GM20000 (cell line): ENCODE data around the gene WAC.
"Not testable (repeated sequence)": the region's sequence is repeated elsewhere in the genome, so short reads cannot be mapped to it uniquely, and the experiment has no call there.

Experiments
- DNase-seq: peaks from one replicate; pipeline ENCODE4 v3.0.0; 2012; ENCODE audit warnings: low spot score
- CTCF ChIP-seq: IDR thresholded peaks from 2 replicates; pipeline ENCODE4 v1.5.1; 2012; ENCODE audit warnings: mild to moderate bottlenecking, control low read depth; ENCODE audit errors: extremely low read depth, missing control alignments

WAC gene

GRCh38 chr10:28560617-28561016, 27.7 kb downstream of the WAC start:
- no peak for TF ChIP-seq CTCF

GRCh38 chr10:28561531-28561930, 28.6 kb downstream of the WAC start:
- DNase-seq, result no peak
- TF ChIP-seq CTCF, result no peak

More at GRCh38 chr10:28560617-28561016, 27.7 kb downstream of the WAC start:
- DNase-seq, result no peak

GRCh38 chr10:28564905-28565304, 32.0 kb downstream of the WAC start:
- TF ChIP-seq CTCF, result no peak
- DNase-seq, result no peak

- DNase-seq, result no peak
- TF ChIP-seq CTCF, result no peak
Observed at GRCh38 chr10:28566458-28567015, 33.6 kb downstream of the WAC start.

- no peak for DNase-seq
- TF ChIP-seq CTCF, result no peak
Observed at GRCh38 chr10:28569506-28570159, 36.7 kb downstream of the WAC start.

- TF ChIP-seq CTCF, result no peak
- DNase-seq, result no peak
Observed at GRCh38 chr10:28570598-28570997, 37.7 kb downstream of the WAC start.

GRCh38 chr10:28571265-28571664, 38.3 kb downstream of the WAC start:
- DNase-seq, result no peak
- no peak for TF ChIP-seq CTCF

- DNase-seq, result not testable (repeated sequence)
Observed at GRCh38 chr10:28574214-28574613, 41.3 kb downstream of the WAC start.
